ENCODE measurements around the gene RFX1. TPM values are rescaled to one million over a fixed set of nuclear protein-coding genes. Genes with fewer than 3 reads are reported as not detected.

Gene RFX1
- total and polyA plus RNA-seq, 2 experiments from 2014 or later, result 8.9 to 11.8 TPM

GRCh38 chr19:13951799-13952153 lies 54.3 kb downstream of the RFX1 start (continued):
- TF ChIP-seq, protein P1, sequence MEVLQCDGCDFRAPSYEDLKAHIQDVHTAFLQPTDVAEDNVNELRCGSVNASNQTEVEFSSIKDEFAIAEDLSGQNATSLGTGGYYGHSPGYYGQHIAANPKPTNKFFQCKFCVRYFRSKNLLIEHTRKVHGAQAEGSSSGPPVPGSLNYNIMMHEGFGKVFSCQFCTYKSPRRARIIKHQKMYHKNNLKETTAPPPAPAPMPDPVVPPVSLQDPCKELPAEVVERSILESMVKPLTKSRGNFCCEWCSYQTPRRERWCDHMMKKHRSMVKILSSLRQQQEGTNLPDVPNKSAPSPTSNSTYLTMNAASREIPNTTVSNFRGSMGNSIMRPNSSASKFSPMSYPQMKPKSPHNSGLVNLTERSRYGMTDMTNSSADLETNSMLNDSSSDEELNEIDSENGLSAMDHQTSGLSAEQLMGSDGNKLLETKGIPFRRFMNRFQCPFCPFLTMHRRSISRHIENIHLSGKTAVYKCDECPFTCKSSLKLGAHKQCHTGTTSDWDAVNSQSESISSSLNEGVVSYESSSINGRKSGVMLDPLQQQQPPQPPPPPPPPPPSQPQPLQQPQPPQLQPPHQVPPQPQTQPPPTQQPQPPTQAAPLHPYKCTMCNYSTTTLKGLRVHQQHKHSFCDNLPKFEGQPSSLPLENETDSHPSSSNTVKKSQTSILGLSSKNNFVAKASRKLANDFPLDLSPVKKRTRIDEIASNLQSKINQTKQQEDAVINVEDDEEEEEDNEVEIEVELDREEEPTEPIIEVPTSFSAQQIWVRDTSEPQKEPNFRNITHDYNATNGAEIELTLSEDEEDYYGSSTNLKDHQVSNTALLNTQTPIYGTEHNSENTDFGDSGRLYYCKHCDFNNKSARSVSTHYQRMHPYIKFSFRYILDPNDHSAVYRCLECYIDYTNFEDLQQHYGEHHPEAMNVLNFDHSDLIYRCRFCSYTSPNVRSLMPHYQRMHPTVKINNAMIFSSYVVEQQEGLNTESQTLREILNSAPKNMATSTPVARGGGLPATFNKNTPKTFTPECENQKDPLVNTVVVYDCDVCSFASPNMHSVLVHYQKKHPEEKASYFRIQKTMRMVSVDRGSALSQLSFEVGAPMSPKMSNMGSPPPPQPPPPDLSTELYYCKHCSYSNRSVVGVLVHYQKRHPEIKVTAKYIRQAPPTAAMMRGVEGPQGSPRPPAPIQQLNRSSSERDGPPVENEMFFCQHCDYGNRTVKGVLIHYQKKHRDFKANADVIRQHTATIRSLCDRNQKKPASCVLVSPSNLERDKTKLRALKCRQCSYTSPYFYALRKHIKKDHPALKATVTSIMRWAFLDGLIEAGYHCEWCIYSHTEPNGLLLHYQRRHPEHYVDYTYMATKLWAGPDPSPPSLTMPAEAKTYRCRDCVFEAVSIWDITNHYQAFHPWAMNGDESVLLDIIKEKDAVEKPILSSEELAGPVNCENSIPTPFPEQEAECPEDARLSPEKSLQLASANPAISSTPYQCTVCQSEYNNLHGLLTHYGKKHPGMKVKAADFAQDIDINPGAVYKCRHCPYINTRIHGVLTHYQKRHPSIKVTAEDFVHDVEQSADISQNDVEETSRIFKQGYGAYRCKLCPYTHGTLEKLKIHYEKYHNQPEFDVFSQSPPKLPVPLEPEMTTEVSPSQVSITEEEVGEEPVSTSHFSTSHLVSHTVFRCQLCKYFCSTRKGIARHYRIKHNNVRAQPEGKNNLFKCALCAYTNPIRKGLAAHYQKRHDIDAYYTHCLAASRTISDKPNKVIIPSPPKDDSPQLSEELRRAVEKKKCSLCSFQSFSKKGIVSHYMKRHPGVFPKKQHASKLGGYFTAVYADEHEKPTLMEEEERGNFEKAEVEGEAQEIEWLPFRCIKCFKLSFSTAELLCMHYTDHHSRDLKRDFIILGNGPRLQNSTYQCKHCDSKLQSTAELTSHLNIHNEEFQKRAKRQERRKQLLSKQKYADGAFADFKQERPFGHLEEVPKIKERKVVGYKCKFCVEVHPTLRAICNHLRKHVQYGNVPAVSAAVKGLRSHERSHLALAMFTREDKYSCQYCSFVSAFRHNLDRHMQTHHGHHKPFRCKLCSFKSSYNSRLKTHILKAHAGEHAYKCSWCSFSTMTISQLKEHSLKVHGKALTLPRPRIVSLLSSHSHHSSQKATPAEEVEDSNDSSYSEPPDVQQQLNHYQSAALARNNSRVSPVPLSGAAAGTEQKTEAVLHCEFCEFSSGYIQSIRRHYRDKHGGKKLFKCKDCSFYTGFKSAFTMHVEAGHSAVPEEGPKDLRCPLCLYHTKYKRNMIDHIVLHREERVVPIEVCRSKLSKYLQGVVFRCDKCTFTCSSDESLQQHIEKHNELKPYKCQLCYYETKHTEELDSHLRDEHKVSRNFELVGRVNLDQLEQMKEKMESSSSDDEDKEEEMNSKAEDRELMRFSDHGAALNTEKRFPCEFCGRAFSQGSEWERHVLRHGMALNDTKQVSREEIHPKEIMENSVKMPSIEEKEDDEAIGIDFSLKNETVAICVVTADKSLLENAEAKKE (CRISPR knock-in tag; IDR thresholded peaks at IDR 0.05), result no peak
- TF ChIP-seq ZNF114 (CRISPR knock-in tag; IDR thresholded peaks at IDR 0.05) (no peak), CREB1 (CRISPR knock-in tag; IDR thresholded peaks at IDR 0.05; ENCODE audit: low read depth) (no peak)

GRCh38 chr19:13951043-13951442 lies 55.1 kb downstream of the RFX1 start:
- peaks cover 17% of the 10 kb centered on the region for H3K79me2 ChIP-seq (replicated peaks; ENCODE audit: insufficient read depth)
- H3K27me3 Mint-ChIP-seq (ENCODE audit: insufficient read depth, low read depth, poor library complexity), result no peaks in the 10 kb centered on the region
- no peak overlapping the region for H3K27ac Mint-ChIP-seq
- no peaks in the 10 kb centered on the region for H3K27me3 ChIP-seq (ENCODE audit: insufficient read depth)
- no peaks in the 10 kb centered on the region; the same call in 2 of the 3 replicates for H3K9me3 Mint-ChIP-seq
- DNase-seq (ENCODE audit: low spot score), result no peak
- H3K9me2 ChIP-seq (ENCODE audit: insufficient read depth), result no peaks in the 10 kb centered on the region
- H3K27ac ChIP-seq (ENCODE audit: low read depth), result no peak overlapping the region
- peaks cover 8% of the 10 kb centered on the region; the same call in 1 of the 2 replicates for H3K4me1 ChIP-seq (ENCODE audit: insufficient read depth)
- H3K4me2 ChIP-seq, result no peak overlapping the region
- H3K4me1 Mint-ChIP-seq, result peaks cover 9% of the 10 kb centered on the region
- H3K36me3 ChIP-seq (ENCODE audit: insufficient read depth), result peaks cover 7% of the 10 kb centered on the region; the same call in 1 of the 2 replicates
- H3K4me3 ChIP-seq, result no peak overlapping the region
- H4K20me1 ChIP-seq (replicated peaks; ENCODE audit: insufficient read depth), result peaks cover 4% of the 10 kb centered on the region; the same call in 1 of the 2 replicates
- H2AFZ ChIP-seq, result no peak overlapping the region
- TF ChIP-seq, protein P2, sequence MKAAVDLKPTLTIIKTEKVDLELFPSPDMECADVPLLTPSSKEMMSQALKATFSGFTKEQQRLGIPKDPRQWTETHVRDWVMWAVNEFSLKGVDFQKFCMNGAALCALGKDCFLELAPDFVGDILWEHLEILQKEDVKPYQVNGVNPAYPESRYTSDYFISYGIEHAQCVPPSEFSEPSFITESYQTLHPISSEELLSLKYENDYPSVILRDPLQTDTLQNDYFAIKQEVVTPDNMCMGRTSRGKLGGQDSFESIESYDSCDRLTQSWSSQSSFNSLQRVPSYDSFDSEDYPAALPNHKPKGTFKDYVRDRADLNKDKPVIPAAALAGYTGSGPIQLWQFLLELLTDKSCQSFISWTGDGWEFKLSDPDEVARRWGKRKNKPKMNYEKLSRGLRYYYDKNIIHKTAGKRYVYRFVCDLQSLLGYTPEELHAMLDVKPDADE (IDR thresholded peaks at IDR 0.05), result no peak
- no peak for TF ChIP-seq JUNB (IDR thresholded peaks at IDR 0.05; ENCODE audit: unreplicated experiment)
- TF ChIP-seq POLR2AphosphoS5 (IDR thresholded peaks at IDR 0.05; ENCODE audit: low read depth), result no peak
- TF ChIP-seq CREB1 (CRISPR knock-in tag; IDR thresholded peaks at IDR 0.05; ENCODE audit: low read depth), result no peak
- no peak for TF ChIP-seq ZNF331 (CRISPR knock-in tag; IDR thresholded peaks at IDR 0.05; ENCODE audit: low read depth)
- TF ChIP-seq NANOG (IDR thresholded peaks at IDR 0.05; ENCODE audit: borderline replicate concordance), result no peak
- no peak for TF ChIP-seq EZH2 (IDR thresholded peaks at IDR 0.05; ENCODE audit: low read depth, unreplicated experiment)
- TF ChIP-seq, protein P1 (CRISPR knock-in tag; IDR thresholded peaks at IDR 0.05), result no peak
- no peak for ATAC-seq
- H3K4me3 Mint-ChIP-seq, result no peak overlapping the region
- no peaks in the 10 kb centered on the region for H3F3A ChIP-seq (replicated peaks; ENCODE audit: low read depth)
- H3K36me3 Mint-ChIP-seq (ENCODE audit: low read depth), result peaks cover 14% of the 10 kb centered on the region; the same call in 2 of the 3 replicates
